ENCODE data around the gene DPP8. TPM values are rescaled to one million over a fixed set of nuclear protein-coding genes. Genes with fewer than 3 reads are reported as not detected.

The DPP8 gene
- total RNA-seq, 1 experiment from 2014 or later = 27.1 TPM

DNA sequence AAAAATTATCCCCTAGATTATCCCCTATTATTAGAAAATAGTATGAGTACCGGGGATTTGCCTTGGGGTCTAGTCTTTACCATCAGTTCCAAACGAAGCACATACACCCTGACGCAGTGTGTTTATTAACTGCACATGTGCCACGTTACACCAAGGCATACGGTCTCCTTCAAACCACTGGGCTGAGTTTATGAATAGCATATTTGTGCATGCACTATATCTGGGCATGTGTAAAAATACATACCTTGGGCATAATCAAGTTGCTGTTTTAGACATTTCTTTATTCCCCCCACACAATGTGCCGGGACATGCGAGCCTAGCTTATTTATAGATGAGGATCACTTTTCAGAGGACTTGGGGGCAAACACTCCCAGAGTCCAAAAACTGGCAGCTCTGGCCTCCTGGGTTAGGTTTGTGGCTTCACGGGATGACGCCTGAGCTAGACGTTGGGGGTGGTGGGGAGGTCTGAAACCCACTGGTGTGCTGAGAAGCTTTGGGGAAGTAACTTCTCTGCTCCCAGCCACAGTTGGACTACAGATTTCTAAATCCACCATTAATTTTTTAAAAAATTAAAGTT lies 111.0 kb downstream of the DPP8 start:
- RAD21 ChIA-PET (ENCODE audit: low non-redundant PET in 1 of 2, low total read pairs in 2 of 2, uncharacterized antibody in 2 of 2, unreplicated experiment in 2 of 2) = no interaction called here
- H3K9me3 ChIP-seq (ENCODE audit: control insufficient read depth in 1 of 2, insufficient read depth in 1 of 2, low read depth in 1 of 2, low read length in 2 of 2) = no peaks in the 10 kb centered on the region
- H3K4me2 ChIP-seq (ENCODE audit: low read length) = no peak overlapping the region
- H3K4me3 ChIP-seq (replicated peaks in 1 of 2; ENCODE audit: low read depth in 1 of 2, low read length in 2 of 2) = no peak overlapping the region
- no peaks in the 10 kb centered on the region for H3K36me3 ChIP-seq (ENCODE audit: control insufficient read depth in 1 of 2, insufficient read depth in 2 of 2, low read length in 2 of 2)
- BruUV-seq (replicated peaks) = no TSS peak
- no peaks in the 10 kb centered on the region for H3K79me2 ChIP-seq (ENCODE audit: insufficient read depth, low read length)
- H3K27ac ChIP-seq (ENCODE audit: low read depth, low read length) = no peak overlapping the region
- POLR2A ChIA-PET = interaction anchor here (1.4 kb wide), 1 partner anchor 102 kb away, joined by 5 read pairs; the partner anchor contains the start of gene RNU5B-1
- no peaks in the 10 kb centered on the region for H3K9me2 ChIP-seq (ENCODE audit: insufficient read depth)
- intact Hi-C loops (cut with micrococcal nuclease) = no loop called here
- no peak for TF ChIP-seq TCF7L2 (IDR thresholded peaks at IDR 0.05; ENCODE audit: borderline replicate concordance, extremely low read depth, insufficient read depth, insufficient read length)
- ATAC-seq (no peak), DNase-seq (ENCODE audit: low read depth, low spot score) (no peak)
- no peaks in the 10 kb centered on the region for H4K20me1 ChIP-seq (ENCODE audit: insufficient read depth)
- no peak overlapping the region for H2AFZ ChIP-seq (ENCODE audit: low read depth, low read length, poor library complexity, severe bottlenecking)
- CTCF ChIA-PET = interaction anchor here (2.2 kb wide), 1 partner anchor 22 kb away, joined by 6 read pairs; no protein-coding TSS in a partner anchor
- no peaks in the 10 kb centered on the region for H3K27me3 ChIP-seq (ENCODE audit: insufficient read depth, low read length)
- H3K4me1 ChIP-seq (ENCODE audit: control insufficient read depth in 1 of 2, insufficient read depth in 2 of 2, low read length in 2 of 2) = peaks cover 0 to 8% of the 10 kb centered on the region in 2 experiments; a peak in 2 of 4 replicates
- no peak overlapping the region for H3K9ac ChIP-seq (ENCODE audit: low read length)

DNA sequence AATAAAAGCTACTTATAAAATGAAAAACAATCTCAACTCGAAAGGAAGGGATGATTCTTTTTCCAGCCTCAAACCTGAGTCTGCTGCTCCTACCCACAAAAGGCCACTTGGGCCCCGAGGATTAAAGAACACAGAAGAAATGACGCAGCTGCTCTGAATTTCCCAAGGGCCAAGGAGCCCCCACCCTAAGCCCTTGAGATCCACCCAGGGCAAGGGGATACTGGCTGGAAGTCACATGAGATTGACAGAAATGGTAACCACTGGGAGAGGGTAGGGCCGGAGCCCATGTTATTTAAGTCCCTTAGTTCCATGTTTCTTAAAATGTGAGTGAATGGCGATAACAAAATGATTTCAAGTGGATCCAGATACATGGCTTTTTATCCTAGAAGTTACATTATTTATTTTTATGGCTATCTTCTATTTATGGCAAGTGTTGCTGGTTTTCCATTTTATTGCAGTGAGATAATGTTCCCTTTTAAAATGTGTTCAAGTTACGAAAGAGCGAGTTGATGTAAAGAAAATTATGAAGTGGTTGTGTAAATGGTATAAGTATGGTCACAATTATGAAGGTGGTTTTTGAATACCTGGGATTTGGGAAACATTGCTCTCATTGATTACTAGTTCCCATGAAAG lies 111.6 kb downstream of the DPP8 start:
- H3K9me3 ChIP-seq (ENCODE audit: control insufficient read depth in 1 of 2, insufficient read depth in 1 of 2, low read depth in 1 of 2, low read length in 2 of 2) = no peaks in the 10 kb centered on the region
- H3K4me2 ChIP-seq (ENCODE audit: low read length) = no peak overlapping the region
- H3K36me3 ChIP-seq (ENCODE audit: control insufficient read depth in 1 of 2, insufficient read depth in 2 of 2, low read length in 2 of 2) = no peaks in the 10 kb centered on the region
- no peak overlapping the region for H3K27ac ChIP-seq (ENCODE audit: low read depth, low read length)
- H2AFZ ChIP-seq (ENCODE audit: low read depth, low read length, poor library complexity, severe bottlenecking) = no peak overlapping the region
- no peak overlapping the region for H3K9ac ChIP-seq (ENCODE audit: low read length)
- intact Hi-C loops (cut with micrococcal nuclease) = no loop called here
- H3K79me2 ChIP-seq (ENCODE audit: insufficient read depth, low read length) = no peaks in the 10 kb centered on the region
- ChIA-PET CTCF (interaction anchor here (2.2 kb wide), 1 partner anchor 21 kb away, joined by 6 read pairs; no protein-coding TSS in a partner anchor), POLR2A (interaction anchor here (1.4 kb wide), 1 partner anchor 101 kb away, joined by 5 read pairs; the partner anchor contains the start of gene RNU5B-1), RAD21 (ENCODE audit: low non-redundant PET in 1 of 2, low total read pairs in 2 of 2, uncharacterized antibody in 2 of 2, unreplicated experiment in 2 of 2) (no interaction called here)
- no TSS peak for BruUV-seq (replicated peaks)
- H3K4me3 ChIP-seq (replicated peaks in 1 of 2; ENCODE audit: low read depth in 1 of 2, low read length in 2 of 2) = no peak overlapping the region
- no peak for DNase-seq (ENCODE audit: low read depth, low spot score)
- peaks cover 4 to 14% of the 10 kb centered on the region in 2 experiments for H3K4me1 ChIP-seq (ENCODE audit: control insufficient read depth in 1 of 2, insufficient read depth in 2 of 2, low read length in 2 of 2)
- no peaks in the 10 kb centered on the region for H4K20me1 ChIP-seq (ENCODE audit: insufficient read depth)
- H3K27me3 ChIP-seq (ENCODE audit: insufficient read depth, low read length) = no peaks in the 10 kb centered on the region
- ATAC-seq = no peak
- H3K9me2 ChIP-seq (ENCODE audit: insufficient read depth) = no peaks in the 10 kb centered on the region
- TF ChIP-seq, protein P1, sequence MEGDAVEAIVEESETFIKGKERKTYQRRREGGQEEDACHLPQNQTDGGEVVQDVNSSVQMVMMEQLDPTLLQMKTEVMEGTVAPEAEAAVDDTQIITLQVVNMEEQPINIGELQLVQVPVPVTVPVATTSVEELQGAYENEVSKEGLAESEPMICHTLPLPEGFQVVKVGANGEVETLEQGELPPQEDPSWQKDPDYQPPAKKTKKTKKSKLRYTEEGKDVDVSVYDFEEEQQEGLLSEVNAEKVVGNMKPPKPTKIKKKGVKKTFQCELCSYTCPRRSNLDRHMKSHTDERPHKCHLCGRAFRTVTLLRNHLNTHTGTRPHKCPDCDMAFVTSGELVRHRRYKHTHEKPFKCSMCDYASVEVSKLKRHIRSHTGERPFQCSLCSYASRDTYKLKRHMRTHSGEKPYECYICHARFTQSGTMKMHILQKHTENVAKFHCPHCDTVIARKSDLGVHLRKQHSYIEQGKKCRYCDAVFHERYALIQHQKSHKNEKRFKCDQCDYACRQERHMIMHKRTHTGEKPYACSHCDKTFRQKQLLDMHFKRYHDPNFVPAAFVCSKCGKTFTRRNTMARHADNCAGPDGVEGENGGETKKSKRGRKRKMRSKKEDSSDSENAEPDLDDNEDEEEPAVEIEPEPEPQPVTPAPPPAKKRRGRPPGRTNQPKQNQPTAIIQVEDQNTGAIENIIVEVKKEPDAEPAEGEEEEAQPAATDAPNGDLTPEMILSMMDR (IDR thresholded peaks at IDR 0.05 in 2 of 3, conservative IDR thresholded peaks at IDR 0.05 in 1 of 3; ENCODE audit: borderline replicate concordance in 1 of 3, insufficient read depth in 1 of 3, low read depth in 2 of 3, low read length in 2 of 3) = no peak
- TF ChIP-seq EGR1 (IDR thresholded peaks at IDR 0.05; ENCODE audit: low read depth) = no peak
- TF ChIP-seq, protein P2, sequence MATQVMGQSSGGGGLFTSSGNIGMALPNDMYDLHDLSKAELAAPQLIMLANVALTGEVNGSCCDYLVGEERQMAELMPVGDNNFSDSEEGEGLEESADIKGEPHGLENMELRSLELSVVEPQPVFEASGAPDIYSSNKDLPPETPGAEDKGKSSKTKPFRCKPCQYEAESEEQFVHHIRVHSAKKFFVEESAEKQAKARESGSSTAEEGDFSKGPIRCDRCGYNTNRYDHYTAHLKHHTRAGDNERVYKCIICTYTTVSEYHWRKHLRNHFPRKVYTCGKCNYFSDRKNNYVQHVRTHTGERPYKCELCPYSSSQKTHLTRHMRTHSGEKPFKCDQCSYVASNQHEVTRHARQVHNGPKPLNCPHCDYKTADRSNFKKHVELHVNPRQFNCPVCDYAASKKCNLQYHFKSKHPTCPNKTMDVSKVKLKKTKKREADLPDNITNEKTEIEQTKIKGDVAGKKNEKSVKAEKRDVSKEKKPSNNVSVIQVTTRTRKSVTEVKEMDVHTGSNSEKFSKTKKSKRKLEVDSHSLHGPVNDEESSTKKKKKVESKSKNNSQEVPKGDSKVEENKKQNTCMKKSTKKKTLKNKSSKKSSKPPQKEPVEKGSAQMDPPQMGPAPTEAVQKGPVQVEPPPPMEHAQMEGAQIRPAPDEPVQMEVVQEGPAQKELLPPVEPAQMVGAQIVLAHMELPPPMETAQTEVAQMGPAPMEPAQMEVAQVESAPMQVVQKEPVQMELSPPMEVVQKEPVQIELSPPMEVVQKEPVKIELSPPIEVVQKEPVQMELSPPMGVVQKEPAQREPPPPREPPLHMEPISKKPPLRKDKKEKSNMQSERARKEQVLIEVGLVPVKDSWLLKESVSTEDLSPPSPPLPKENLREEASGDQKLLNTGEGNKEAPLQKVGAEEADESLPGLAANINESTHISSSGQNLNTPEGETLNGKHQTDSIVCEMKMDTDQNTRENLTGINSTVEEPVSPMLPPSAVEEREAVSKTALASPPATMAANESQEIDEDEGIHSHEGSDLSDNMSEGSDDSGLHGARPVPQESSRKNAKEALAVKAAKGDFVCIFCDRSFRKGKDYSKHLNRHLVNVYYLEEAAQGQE (IDR thresholded peaks at IDR 0.05; ENCODE audit: low read depth) = no peak

Data from HCT116 (cell line).